Astrocyte of the spinal cord (primary cell): ENCODE measurements around the gene ADCY5.

ENCODE experiments used
- DNase-seq: peaks from one replicate; pipeline ENCODE4 v3.0.0; 2011; ENCODE audit warnings: low read depth, low spot score
- H3K4me3 ChIP-seq: 2 replicates; pipeline ENCODE4 v1.5.1; 2011; ENCODE audit warnings: low read depth, mild to moderate bottlenecking, low read length, moderate library complexity
- in situ Hi-C: cut with HindIII; loops from 2 replicates; pipeline ENCODE4 v1.10.0; 2017; ENCODE audit warnings: low sequenced_read_pairs
- TF ChIP-seq, protein P1 (sequence below): IDR thresholded peaks from 2 replicates; pipeline ENCODE4 v1.5.1; 2012; ENCODE audit warnings: low read depth, mild to moderate bottlenecking, low read length, inconsistent platforms

The ADCY5 gene

GRCh38 chr3:123327956-123328850 is 120.7 kb downstream of the ADCY5 start:
- no peak overlapping the region for H3K4me3 ChIP-seq
- TF ChIP-seq, protein P1, sequence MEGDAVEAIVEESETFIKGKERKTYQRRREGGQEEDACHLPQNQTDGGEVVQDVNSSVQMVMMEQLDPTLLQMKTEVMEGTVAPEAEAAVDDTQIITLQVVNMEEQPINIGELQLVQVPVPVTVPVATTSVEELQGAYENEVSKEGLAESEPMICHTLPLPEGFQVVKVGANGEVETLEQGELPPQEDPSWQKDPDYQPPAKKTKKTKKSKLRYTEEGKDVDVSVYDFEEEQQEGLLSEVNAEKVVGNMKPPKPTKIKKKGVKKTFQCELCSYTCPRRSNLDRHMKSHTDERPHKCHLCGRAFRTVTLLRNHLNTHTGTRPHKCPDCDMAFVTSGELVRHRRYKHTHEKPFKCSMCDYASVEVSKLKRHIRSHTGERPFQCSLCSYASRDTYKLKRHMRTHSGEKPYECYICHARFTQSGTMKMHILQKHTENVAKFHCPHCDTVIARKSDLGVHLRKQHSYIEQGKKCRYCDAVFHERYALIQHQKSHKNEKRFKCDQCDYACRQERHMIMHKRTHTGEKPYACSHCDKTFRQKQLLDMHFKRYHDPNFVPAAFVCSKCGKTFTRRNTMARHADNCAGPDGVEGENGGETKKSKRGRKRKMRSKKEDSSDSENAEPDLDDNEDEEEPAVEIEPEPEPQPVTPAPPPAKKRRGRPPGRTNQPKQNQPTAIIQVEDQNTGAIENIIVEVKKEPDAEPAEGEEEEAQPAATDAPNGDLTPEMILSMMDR, result no peak
- no peak for DNase-seq
- in situ Hi-C loops, result no loop called here

GRCh38 chr3:123327480-123327879 is 121.4 kb downstream of the ADCY5 start:
- in situ Hi-C loops, result no loop called here
- TF ChIP-seq, protein P1, result no peak
- no peak overlapping the region for H3K4me3 ChIP-seq
- no peak for DNase-seq

DNA sequence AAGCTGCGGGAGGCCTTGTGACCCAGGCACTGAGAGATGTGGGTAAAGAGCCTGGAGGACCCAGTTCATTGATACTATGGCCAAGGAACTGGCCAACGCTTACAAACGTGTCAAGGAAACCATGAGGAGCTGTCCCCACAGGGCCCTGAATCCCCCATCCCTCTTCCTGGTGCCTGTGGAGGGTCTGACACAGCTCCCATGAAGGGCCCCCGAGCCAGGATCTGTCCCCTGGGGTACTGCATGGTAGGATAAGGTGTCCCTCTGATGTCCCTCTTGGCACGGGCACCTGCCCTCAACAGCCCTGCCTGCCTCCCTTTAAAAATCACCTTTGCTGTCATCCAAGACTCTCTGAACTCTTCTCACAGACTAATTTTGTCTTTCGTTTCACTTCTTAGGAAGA is 122.4 kb downstream of the ADCY5 start:
- DNase-seq, result no peak
- TF ChIP-seq, protein P1, result no peak
- no peak overlapping the region for H3K4me3 ChIP-seq
- in situ Hi-C loops, result no loop called here

DNA sequence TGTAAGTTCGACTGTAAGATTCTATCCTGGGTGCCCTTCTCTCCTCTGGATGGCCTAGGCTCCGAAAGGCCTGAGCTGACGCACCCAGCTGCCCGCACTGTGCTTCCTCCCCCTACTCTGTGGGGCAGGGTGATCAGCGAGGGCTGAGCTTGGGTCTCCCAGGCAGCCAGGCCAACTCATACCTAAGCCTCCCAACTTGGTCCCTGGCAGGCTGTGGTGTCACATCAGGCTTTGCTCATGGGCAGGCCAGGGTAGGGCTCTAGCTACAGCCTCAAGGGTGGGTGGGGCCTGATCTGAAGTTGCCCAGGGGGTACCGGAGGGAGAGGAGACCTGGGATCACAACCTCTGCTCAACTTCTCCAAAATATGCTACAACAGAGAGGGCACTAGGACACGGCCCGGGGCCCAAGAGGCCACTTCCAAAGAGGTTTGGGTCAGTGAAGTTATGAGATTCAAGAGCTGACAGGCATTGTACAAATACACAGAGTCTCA is 123.1 kb downstream of the ADCY5 start:
- TF ChIP-seq, protein P1, result no peak
- H3K4me3 ChIP-seq, result no peak overlapping the region
- in situ Hi-C loops, result no loop called here
- no peak for DNase-seq

DNA sequence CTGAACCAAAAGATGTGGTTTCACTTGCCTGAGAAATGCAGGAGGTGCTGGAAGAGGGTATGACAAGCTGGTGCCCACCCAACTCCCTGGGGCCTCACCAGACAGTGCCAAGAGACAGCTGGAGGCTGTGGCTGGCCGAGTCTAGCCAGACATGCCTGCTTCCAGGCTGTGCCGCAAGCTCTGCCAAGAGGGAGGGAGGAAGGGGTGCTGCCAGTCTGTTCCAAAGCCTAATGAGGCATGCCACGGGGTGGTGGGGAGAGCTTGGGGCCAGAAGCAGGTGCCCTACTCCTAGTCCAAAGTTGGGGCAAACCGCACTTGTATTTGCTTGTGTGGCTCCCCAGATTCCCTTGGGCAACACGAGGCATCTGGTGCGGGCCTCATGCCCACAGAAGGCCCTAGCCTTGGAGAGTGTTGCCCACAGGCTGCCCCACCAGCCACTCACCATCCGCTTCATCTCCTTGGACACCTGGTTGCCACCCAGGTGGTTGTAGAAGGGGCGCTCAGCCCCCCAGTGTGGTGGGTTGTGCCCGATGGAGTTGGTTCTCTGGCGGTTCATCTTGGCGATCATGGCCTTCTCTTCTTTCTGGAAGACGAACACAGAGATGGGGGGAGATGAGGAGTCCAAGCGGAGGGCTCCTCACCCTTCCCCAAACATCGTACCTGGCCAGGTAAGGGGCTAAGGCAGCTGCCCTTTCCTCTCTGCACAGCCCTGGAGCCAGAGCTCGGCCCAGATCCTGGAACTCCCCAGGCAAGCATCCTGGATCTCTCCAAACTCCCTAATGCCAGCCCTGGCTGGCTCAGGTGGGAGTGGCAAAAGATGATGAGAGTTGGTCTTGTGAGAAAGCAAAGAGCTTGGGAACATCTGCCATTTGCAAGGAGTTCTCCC is 123.8 kb downstream of the ADCY5 start:
- H3K4me3 ChIP-seq, result no peak overlapping the region
- TF ChIP-seq, protein P1, result no peak
- DNase-seq, result no peak
- in situ Hi-C loops, result no loop called here

DNA sequence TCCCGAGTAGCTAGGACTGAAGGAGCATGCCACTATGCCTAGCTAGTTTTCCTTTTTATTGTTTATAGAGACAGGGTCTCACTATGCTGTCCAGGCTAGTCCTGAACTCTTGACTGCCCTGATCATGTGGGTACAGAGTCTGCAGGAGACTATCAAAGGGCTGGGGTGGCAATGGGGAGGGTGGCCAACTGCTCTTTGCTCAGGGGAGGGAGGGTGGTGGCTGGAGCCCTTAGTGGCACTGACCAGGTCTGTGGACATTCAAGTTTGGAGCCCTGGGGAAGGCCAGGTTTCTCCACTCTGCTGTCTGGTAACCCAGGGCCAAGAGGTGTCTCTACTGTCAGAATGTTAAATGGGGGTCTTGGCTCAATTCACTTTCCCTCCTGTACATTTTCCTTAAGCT is 125.1 kb downstream of the ADCY5 start:
- in situ Hi-C loops, result no loop called here
- no peak for DNase-seq
- no peak overlapping the region for H3K4me3 ChIP-seq
- TF ChIP-seq, protein P1, result no peak
